ENCODE results near the gene CHST9. TPM values are rescaled to one million over a fixed set of nuclear protein-coding genes. Genes with fewer than 3 reads are reported as not detected.

The CHST9 gene
- total and polyA plus RNA-seq, 2 donors (not counting 3 experiments of a cell fraction or from before 2014, with no cell fraction given): not detected

DNA sequence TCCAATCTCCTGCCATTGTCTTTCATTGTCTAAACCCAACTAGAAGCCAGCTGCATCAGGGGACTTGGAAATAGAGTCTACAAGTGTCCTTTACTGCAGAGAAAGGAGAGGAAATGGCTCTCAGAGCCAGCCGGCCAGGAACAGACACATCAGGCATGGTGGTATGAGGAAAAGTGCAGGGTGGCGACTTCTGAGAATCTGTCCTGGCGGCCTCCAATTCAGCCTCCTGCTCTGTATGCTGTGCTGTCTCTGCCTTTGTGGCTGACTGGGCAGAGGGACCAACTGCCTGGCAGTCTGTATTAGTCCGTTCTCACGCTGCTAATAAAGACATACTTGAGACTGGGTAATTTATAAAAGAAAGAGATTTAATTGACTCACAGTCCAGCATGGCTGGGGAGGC, 282.8 kb downstream of the CHST9 start:
- no peak for FAIRE-seq
- ChIA-PET CTCF (no interaction called here), POLR2A (no interaction called here)
- H3K36me3 ChIP-seq (ENCODE audit: control insufficient read depth in 2 of 2, extremely low read depth in 1 of 2, insufficient read depth in 2 of 2, low read length in 2 of 2): no peaks in the 10 kb centered on the region
- dilution Hi-C loops (cut with MboI; ENCODE audit: extremely low pct_ligation_motif_present, low sequenced_read_pairs) (no loop called here), intact Hi-C loops (cut with micrococcal nuclease) (no loop called here)
- no TSS peak for BruUV-seq (replicated peaks)
- H3K4me2 ChIP-seq (ENCODE audit: insufficient read depth, low read length): no peak overlapping the region
- H3K27ac ChIP-seq (ENCODE audit: insufficient read depth, low read depth, low read length): no peak overlapping the region
- H2AFZ ChIP-seq (ENCODE audit: low read depth, low read length): no peak overlapping the region
- H3K79me2 ChIP-seq (ENCODE audit: control insufficient read depth, insufficient read depth, low read length): no peaks in the 10 kb centered on the region
- no peaks in the 10 kb centered on the region for H4K20me1 ChIP-seq (replicated peaks; ENCODE audit: control insufficient read depth, extremely low read depth, insufficient read depth, low read length)
- no peak for DNase-seq (ENCODE audit: low read depth, low spot score)
- no peak overlapping the region for H3K4me3 ChIP-seq (replicated peaks in 1 of 3; ENCODE audit: insufficient read depth in 1 of 3, low read depth in 1 of 3, low read length in 3 of 3)
- TF ChIP-seq GATA2 (IDR thresholded peaks at IDR 0.05; ENCODE audit: insufficient read depth, insufficient read length, low read depth, low read length) (no peak), JUN (IDR thresholded peaks at IDR 0.05; ENCODE audit: borderline replicate concordance, insufficient read depth, insufficient read length, low read depth) (no peak), MYC (IDR thresholded peaks at IDR 0.05; ENCODE audit: low read depth, low read length) (no peak), POLR2A (IDR thresholded peaks at IDR 0.05; ENCODE audit: low read depth, low read length) (no peak), EZH2 (IDR thresholded peaks at IDR 0.05; ENCODE audit: borderline replicate concordance, low read depth, low read length, severe bottlenecking) (no peak), POLR2AphosphoS5 (IDR thresholded peaks at IDR 0.05; ENCODE audit: insufficient read depth, low read depth, low read length) (no peak), FOS (IDR thresholded peaks at IDR 0.05; ENCODE audit: borderline replicate concordance, insufficient read depth, low read length) (no peak)
- TF ChIP-seq, protein P1, sequence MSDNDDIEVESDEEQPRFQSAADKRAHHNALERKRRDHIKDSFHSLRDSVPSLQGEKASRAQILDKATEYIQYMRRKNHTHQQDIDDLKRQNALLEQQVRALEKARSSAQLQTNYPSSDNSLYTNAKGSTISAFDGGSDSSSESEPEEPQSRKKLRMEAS (IDR thresholded peaks at IDR 0.05; ENCODE audit: insufficient read depth, insufficient read length): no peak
- TF ChIP-seq, protein P2, sequence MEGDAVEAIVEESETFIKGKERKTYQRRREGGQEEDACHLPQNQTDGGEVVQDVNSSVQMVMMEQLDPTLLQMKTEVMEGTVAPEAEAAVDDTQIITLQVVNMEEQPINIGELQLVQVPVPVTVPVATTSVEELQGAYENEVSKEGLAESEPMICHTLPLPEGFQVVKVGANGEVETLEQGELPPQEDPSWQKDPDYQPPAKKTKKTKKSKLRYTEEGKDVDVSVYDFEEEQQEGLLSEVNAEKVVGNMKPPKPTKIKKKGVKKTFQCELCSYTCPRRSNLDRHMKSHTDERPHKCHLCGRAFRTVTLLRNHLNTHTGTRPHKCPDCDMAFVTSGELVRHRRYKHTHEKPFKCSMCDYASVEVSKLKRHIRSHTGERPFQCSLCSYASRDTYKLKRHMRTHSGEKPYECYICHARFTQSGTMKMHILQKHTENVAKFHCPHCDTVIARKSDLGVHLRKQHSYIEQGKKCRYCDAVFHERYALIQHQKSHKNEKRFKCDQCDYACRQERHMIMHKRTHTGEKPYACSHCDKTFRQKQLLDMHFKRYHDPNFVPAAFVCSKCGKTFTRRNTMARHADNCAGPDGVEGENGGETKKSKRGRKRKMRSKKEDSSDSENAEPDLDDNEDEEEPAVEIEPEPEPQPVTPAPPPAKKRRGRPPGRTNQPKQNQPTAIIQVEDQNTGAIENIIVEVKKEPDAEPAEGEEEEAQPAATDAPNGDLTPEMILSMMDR (IDR thresholded peaks at IDR 0.05; ENCODE audit: extremely low read depth in 1 of 2, insufficient read depth in 1 of 2, low read depth in 1 of 2, low read length in 2 of 2): no peak
- H3K9ac ChIP-seq (replicated peaks; ENCODE audit: extremely low read depth, insufficient read depth, low read length): no peak overlapping the region
- no peaks in the 10 kb centered on the region for H3K9me1 ChIP-seq (replicated peaks; ENCODE audit: control insufficient read depth, extremely low read depth, insufficient read depth, low read length)
- H3K27me3 ChIP-seq (ENCODE audit: control insufficient read depth in 2 of 2, insufficient read depth in 2 of 2, low read length in 2 of 2): no peaks in the 10 kb centered on the region
- H3K9me3 ChIP-seq (replicated peaks; ENCODE audit: control insufficient read depth, insufficient read depth, low read length): peaks cover 3% of the 10 kb centered on the region
- no peaks in the 10 kb centered on the region for H3K4me1 ChIP-seq (ENCODE audit: control insufficient read depth, extremely low read depth, insufficient read depth, low read length)

All from endothelial cell of umbilical vein (primary cell).